GM19328 (cell line): Measurements from ENCODE around the gene ERCC4.

Experiments used
- ATAC-seq: cut with Tn5 transposase; IDR thresholded peaks from one replicate; pipeline ENCODE4 v1.9.1; 2021; ENCODE audit warnings: mild to moderate bottlenecking, moderate library complexity; ENCODE audit not compliant: unreplicated experiment

ERCC4 gene

DNA sequence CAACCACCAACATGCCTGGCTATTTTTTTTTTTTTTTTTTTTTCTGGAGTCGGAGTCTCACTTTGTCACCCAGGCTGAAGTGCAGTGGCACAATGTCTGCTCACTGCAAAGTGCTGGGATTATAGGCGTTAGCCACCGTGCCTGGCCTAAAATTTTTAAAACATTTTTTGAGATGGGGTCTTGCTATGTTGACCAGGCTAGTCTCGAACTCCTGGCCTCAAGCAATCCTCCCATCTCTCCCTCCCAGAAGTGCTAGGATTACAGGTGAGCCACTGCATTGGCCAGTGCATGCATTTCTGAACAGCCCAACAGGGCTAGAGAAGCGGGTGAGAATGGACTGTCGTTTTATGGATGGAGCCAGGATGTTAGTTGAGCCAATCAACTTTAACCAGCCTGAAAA is 72.4 kb downstream of the ERCC4 start:
- no peak for ATAC-seq

DNA sequence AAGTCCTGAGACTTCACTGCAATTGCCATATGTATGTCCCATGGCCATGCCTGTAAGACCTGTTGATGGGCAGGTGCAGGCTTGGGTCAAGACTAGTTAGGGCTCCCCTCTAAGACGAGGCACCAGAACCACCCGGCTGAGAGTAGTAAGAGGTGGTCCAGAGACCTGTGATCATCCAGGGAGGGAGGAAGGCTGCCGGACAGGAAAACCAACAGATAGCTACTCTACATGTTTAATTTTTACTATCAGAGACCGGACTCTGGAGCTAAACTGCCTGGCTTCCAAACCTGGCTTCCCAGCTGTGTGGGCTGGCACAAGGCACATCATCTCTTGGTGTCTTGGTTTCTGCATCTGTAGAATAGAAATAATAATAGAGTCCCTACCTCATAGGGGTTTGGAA is 73.0 kb downstream of the ERCC4 start:
- no peak for ATAC-seq

DNA sequence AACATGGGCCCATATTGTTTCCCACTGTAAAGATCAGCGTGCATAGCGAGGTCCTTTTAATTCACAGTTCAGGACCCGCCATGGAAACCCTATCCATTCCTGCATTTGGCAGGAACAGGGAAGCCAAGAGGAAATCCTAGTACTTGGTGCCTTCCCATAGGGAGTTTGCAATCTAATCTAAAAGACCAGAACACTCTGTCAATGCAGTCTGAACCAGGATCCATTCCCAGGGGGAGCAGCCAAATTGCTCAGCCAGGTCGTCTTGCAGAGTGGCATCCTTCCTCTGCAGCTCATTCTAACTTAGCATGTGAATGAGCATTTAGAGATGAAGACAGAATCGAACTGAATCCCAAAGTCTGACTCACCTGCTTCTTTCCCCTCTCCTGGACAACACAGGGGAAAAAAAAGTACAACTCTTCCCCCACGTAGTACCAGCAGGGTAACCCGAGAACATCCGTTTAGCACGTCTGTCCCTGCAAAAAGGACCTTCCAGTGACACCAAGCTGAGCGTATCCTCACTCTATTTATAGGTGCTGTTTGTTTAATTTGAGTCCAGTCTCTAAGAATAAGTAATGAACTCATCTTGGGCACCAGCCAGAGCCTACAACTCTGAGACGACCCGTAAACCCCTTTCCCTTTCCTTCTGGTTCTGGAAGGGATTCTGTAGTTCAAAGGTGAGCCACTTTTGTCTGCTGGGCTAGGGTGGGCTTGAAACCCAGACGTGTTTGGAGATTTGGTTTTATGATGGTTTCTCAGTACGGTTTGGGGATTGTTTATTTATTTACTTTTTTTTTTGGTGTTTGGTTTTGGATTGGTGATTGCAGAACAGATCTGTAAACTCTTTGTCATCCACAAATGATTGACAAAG is 74.5 kb downstream of the ERCC4 start:
- ATAC-seq = no peak

DNA sequence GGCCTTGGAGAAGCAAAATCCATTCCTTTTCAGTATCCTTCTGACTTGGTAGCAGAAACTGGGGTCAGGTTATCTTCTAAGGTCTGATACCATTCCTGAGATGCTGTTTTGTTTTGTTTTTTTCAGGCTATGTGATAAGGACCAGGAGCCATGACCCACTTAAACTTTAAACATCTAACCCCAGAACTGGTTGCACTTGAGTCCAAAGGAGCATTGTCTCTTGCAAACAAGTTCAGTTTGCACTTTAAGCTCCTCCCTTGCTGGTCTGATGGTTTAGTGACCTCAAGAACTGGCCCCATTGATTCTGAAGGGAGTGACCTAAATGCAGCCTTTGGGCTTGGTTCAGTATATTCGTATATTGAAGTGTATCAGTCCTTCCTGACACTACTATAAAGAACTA is 75.2 kb downstream of the ERCC4 start:
- no peak for ATAC-seq

DNA sequence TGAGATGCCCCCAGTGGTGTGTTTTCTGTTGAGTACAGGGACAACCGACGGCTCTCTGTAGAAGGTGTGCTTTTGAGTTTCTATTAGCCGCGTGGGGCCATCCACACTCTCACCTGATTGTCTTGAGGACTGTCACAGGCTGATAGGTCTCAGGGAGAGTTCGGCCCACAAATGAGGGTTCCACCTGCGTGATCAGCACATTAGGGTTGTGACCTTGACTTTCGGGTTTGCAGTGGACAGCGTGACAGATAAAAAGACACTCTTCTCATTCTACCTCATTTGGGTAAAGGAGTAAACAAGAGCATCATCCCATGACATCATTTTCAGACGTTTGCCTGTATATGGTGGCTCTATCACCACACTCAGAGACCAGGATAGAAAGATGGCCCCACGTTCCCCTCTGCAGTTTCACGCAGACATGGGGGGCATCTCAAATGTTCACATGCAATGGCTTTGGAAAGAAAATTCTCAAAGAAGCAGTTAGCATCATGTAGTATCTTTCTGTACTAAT is 76.9 kb downstream of the ERCC4 start:
- no peak for ATAC-seq

DNA sequence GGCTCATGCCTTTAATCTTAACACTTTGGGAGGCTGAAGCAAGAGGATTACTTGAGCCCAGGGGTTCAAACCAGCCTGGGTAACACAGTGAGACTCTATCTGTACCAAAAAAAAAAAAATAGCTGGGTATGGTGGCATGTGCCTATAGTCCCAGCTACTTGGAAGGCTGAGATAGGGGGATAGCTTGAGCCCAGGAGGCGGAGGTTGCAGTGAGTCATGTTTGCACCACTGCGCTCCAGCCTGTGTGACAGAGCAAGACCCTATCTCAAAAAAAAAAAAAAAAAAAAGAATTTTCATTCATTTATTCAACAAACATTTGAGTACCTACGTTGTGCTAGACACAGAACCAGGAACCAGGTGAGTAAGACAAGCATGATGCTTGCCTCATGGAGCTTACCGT is 77.6 kb downstream of the ERCC4 start:
- ATAC-seq = no peak

DNA sequence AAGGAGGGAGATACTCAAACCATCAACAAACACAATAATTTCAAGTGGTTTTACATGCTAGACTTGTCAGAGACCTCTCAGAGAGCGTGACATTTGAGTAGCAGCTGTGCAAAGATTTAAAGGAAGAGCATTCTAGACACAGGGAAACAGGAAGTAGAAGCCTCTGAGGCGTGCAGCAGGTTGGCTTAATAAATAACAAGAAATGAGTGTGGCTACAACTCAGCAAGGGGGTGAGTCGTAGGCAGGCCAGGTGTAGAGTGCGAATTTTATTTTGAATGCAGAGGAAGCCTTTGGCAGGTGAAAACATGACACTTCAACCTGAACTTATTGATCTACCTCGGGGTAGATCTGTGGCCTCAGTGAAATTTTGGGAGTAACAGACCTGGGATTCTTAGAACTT is 78.0 kb downstream of the ERCC4 start:
- ATAC-seq = peak; percentile 85

DNA sequence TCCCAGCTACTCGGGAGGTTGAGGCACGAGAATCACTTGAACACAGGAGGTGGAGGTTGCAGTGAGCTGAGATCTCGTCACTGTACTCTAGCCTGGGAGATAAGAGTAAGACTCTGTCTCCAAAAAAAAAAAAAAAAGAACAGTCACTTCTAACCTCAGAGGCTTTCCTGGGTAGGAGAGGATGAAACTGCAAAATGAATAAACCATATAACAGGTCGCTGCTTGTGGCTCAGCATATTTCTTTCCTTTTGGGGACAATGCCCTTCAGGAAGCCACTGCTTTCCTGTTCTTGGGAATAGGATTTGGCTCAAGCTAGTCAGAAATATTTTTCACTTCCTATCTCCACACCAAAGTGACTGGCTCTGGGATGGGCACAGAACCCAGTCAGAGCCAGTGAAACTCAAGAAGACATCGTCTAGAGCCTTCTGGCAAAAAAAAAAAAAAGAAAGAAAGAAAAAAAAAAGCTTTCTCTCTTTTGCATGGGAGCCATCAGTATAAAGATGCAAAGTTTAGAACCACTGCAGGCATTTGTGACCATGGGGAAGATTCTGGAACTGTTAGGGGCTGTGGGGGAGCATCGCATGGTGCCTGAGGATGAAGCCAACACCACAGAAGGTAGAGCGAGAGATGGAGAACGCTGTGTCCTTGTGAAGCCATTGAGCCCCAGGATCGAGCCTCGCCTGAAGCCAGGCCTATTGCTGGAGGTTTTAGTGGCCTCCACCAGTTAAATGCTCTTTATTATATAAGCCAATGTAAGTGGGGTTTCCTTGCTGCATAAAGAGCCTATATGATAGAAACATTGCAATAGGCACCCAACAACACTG is 79.3 kb downstream of the ERCC4 start:
- ATAC-seq = no peak

DNA sequence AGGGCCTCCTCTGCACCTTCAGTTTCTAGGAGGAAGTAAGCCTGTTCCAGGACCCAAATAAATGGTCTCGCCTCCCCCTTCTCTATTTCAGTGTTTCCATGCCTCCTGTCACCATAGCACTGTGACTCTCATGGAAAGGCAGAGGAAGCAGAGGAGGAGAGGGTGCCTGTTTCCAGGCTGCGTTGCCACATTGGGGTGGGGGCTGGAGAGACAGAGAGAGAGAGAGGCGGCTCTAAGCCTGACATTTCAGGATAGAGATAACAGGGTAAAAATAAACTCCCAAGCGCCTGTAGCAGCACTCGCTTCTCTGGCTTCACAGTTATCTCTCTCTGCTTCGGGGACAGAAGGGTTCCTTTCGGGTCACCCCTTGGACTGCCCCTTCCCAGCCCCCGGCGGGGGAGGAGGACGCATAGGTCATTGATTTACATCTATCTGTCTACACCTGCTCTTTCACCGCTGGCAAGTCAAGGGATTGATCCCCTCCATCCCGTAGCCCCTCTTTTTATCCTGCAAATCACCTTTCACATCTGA is 80.0 kb downstream of the ERCC4 start:
- no peak for ATAC-seq

DNA sequence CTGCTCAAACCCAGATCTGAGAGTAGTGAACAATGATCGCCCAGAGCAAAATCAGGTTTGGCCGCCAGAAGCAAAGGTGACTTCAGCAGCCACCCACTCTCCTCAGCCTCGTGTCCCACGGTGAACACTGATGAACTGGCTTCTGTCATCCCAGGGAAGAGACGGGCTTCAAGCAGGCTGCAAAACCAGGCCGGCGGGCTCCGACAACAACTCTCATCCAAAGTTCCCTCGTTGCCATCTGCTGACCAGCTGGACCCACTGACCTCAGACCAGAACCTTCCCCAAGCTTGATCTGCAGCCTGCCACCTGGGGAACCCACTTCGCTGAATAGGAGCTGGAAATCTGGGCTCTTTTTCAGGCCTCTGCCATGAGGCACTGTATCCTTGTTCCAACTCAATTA is 81.6 kb downstream of the ERCC4 start:
- no peak for ATAC-seq
